Measurements from ENCODE around the gene SIRPG. TPM values are rescaled to one million over a fixed set of nuclear protein-coding genes. Genes with fewer than 3 reads are reported as not detected.

Gene SIRPG
- total and polyA plus RNA-seq, 8 donors: 0.98 to 1.1 TPM; not detected in 6

GRCh38 chr20:1693427-1693826 is 35.8 kb upstream of the SIRPG start:
- 25 to 61% (median 29%) methylated on average over 1 of the region's 1 CpG for WGBS, 5 donors
- no peaks in the 10 kb centered on the region for H3K36me3 ChIP-seq
- H3K27me3 ChIP-seq: peaks cover 0 to 11% (median 0%) of the 10 kb centered on the region in 3 donors
- peaks cover 0 to 11% (median 0%) of the 10 kb centered on the region in 4 donors for H3K9me3 ChIP-seq
- no peaks in the 10 kb centered on the region for H3K4me1 ChIP-seq
- TF ChIP-seq POLR2A (IDR thresholded peaks at IDR 0.05): no peak
- TF ChIP-seq POLR2AphosphoS5 (IDR thresholded peaks at IDR 0.05): no peak
- TF ChIP-seq, protein P1, sequence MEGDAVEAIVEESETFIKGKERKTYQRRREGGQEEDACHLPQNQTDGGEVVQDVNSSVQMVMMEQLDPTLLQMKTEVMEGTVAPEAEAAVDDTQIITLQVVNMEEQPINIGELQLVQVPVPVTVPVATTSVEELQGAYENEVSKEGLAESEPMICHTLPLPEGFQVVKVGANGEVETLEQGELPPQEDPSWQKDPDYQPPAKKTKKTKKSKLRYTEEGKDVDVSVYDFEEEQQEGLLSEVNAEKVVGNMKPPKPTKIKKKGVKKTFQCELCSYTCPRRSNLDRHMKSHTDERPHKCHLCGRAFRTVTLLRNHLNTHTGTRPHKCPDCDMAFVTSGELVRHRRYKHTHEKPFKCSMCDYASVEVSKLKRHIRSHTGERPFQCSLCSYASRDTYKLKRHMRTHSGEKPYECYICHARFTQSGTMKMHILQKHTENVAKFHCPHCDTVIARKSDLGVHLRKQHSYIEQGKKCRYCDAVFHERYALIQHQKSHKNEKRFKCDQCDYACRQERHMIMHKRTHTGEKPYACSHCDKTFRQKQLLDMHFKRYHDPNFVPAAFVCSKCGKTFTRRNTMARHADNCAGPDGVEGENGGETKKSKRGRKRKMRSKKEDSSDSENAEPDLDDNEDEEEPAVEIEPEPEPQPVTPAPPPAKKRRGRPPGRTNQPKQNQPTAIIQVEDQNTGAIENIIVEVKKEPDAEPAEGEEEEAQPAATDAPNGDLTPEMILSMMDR (IDR thresholded peaks at IDR 0.05): no peak
- no peak for TF ChIP-seq EP300 (IDR thresholded peaks at IDR 0.05)
- intact Hi-C loops (cut with DNase I; ENCODE audit: low total_unique reads): no loop called here
- DNase-seq: no peak
- H3K27ac ChIP-seq: no peak overlapping the region
- no peak overlapping the region for H3K4me3 ChIP-seq

GRCh38 chr20:1689721-1690120 is 32.1 kb upstream of the SIRPG start:
- peaks cover 0 to 5% (median 0%) of the 10 kb centered on the region in 3 donors for H3K27me3 ChIP-seq
- intact Hi-C loops (cut with DNase I; ENCODE audit: low total_unique reads): no loop called here
- H3K9me3 ChIP-seq: peaks cover 0 to 11% (median 0%) of the 10 kb centered on the region in 4 donors
- H3K4me1 ChIP-seq: no peaks in the 10 kb centered on the region
- no peak overlapping the region for H3K27ac ChIP-seq
- no peak overlapping the region for H3K4me3 ChIP-seq
- no peaks in the 10 kb centered on the region for H3K36me3 ChIP-seq
- TF ChIP-seq, protein P1 (IDR thresholded peaks at IDR 0.05): no peak
- no peak for TF ChIP-seq POLR2A (IDR thresholded peaks at IDR 0.05)
- TF ChIP-seq EP300 (IDR thresholded peaks at IDR 0.05): no peak
- no peak for TF ChIP-seq POLR2AphosphoS5 (IDR thresholded peaks at IDR 0.05)
- no peak for DNase-seq
- WGBS, 5 donors: 64 to 79% (median 76%) methylated on average over 3 of the region's 3 CpGs

DNA sequence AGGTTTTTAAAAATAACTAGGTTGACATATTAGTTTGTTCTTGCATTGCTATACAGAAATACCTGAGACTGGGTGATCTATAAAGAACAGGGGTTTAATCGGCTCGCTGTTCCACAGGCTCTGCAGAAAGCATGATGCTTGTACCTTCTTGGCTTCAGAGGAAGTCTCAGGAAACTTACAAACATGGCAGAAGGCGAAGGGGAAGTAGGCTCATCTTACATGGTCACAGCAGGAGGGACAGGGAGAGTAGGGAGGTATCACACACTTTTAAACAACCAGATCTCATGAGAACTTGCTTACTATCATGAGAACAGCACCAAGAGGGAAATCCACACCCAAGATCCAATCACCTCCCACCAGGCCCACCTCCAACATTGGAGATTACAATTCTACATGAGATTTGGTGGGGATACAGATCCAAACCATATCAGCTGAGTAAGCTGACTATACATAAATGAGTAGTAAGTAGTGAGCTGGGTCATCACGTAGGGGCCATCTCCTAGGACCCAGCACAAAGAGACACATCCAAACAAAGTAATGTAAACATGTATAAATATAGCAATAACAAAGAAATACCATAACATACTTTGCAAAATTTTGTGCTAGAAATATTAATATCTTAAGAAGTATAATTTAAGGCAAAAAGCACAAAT is 31.4 kb upstream of the SIRPG start:
- Histone ChIP-seq H3K36me3 (no peaks in the 10 kb centered on the region), H3K27ac (no peak overlapping the region), H3K9me3 (peaks cover 0 to 11% (median 0%) of the 10 kb centered on the region in 4 donors), H3K27me3 (no peaks in the 10 kb centered on the region), H3K4me3 (no peak overlapping the region), H3K4me1 (no peaks in the 10 kb centered on the region)
- intact Hi-C loops (cut with DNase I; ENCODE audit: low total_unique reads): no loop called here
- 62 to 83% (median 77%) methylated on average over 4 of the region's 4 CpGs for WGBS, 5 donors
- DNase-seq: no peak
- TF ChIP-seq POLR2AphosphoS5 (IDR thresholded peaks at IDR 0.05) (no peak), POLR2A (IDR thresholded peaks at IDR 0.05) (no peak), EP300 (IDR thresholded peaks at IDR 0.05) (no peak)
- TF ChIP-seq, protein P1 (IDR thresholded peaks at IDR 0.05): no peak

- TF ChIP-seq POLR2AphosphoS5 (IDR thresholded peaks at IDR 0.05) (no peak), EP300 (IDR thresholded peaks at IDR 0.05) (no peak), POLR2A (IDR thresholded peaks at IDR 0.05) (no peak)
- TF ChIP-seq, protein P1 (IDR thresholded peaks at IDR 0.05): no peak
- Histone ChIP-seq H3K4me3 (no peak overlapping the region), H3K36me3 (no peaks in the 10 kb centered on the region), H3K4me1 (no peaks in the 10 kb centered on the region), H3K27me3 (no peaks in the 10 kb centered on the region), H3K9me3 (peaks cover 0 to 11% (median 8%) of the 10 kb centered on the region in 4 donors), H3K27ac (no peak overlapping the region)
- intact Hi-C loops (cut with DNase I; ENCODE audit: low total_unique reads): no loop called here
- DNase-seq: no peak
Measured at GRCh38 chr20:1687053-1687452, 29.5 kb upstream of the SIRPG start.

Measured in stomach (tissue), 9 donors.